Activated CD4-positive, CD25-positive, alpha-beta regulatory T cell treated with anti-CD3 and anti-CD28 coated beads, Interleukin-2, amount 50 U/mL, for 24 hours (primary cell): ENCODE measurements around the gene TEX2.

Source experiments
- ATAC-seq, 2 donors: fragments of 150-1000 bp; cut with Tn5 transposase; one replicate each; pipeline ENCODE4 v1.10.0; 2021; ENCODE audit warnings: mild to moderate bottlenecking in 1 of 2, moderate library complexity in 1 of 2

Gene TEX2

DNA sequence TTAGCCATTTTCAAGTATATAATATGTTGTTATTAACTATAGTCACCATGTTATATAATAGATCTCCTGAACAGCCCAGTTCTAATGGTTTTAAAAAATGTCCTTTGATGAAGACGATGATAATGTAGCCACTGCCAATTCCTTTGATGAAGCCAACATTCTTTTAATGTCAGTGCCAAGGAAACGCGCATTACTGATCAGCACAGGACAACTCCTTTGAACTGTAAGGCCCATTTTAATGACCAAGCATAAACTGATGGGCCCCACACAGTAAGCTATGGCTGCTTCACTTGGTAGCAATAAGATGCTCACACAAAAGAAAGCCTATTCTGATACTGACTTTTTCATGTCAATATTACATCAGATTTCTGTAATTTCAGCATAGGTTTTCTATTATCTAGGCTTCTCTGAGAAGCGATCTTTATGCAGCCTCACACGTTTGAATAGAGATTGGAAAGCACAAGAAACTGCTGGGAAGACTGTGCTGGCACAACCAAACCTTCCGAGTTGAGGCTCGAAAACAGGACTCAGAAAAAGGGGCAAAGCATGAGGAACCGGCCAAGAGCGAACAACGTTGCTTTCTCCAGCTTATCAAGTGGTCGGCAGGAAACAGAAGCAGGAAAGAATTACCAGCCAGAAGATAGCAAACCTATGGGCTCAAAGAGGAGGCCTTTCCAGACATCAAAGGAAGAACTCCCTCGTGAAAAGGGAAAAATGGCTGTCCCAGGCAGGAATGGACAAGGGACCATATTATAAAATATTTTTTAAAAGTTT is 152.5 kb downstream of the TEX2 start:
- no peak for ATAC-seq

DNA sequence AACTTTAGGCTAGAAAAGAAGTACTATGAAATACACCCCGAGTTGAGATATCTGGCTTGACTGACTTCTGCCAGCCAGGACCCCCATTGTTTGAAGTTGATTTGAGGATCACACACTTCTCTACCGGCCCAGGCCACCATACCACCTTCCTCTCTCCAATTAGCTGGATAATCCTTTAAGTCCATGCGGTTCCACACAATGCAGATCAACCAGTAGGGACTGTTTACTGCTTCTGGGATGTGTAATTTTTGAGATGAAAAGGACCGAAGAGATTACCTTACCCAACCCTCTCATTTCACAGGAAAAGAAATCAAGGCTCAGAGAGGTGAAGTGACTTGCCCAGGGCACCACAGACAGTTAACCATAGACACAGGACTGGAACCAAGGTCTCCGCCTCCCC is 153.7 kb downstream of the TEX2 start:
- no peak for ATAC-seq

DNA sequence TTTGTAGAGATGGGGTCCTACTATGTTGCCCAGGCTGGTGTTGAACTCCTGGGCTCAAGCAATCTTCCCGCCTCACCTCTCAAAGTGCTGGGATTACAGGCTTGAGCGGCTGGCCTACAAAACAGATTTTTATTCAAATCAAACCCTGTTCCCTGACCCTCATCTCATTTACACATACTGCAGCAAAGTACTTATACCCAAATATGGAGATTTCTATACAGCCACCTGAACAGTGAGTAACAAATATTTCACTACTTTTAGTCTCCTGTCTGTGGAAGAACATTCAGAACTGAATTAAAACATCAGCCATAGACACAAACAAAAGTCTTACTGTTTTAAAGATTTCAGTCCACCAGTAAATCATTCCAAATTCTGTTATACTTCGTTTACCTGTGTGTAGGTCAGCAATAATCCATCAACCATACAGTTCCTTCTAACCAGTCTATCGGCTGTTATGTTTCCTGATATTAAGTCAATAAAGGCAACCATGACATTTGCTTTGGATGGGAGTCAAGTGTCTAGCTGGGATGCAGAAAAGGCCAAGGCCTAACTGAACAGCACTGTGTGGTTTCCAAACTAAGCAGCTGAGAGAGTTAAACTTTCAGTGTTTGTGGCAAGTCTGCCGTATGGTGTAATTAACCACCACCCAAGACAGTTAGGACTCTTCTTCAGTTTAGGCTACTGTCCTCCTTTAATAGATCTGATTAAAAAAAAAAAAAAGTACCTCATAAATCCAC is 155.4 kb downstream of the TEX2 start:
- ATAC-seq: no peak

DNA sequence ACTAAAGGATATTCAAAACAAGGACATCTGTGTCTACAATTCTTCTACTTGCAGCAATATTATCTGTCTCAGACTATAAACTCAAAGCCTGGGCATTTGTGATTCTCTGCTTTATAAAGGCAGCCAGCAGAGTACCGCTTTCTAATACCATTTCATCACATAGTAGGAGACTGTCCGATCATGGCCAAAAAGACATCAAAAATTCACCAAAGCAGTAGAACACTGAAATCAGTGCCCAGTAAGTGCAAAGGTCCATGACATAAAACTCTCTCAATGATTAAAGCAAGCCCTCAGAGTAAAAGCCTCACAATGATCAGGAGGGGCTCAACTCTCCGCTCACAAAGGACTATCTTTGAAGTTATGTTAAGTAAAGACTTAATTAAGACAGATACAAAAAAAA is 156.1 kb downstream of the TEX2 start:
- no peak for ATAC-seq

DNA sequence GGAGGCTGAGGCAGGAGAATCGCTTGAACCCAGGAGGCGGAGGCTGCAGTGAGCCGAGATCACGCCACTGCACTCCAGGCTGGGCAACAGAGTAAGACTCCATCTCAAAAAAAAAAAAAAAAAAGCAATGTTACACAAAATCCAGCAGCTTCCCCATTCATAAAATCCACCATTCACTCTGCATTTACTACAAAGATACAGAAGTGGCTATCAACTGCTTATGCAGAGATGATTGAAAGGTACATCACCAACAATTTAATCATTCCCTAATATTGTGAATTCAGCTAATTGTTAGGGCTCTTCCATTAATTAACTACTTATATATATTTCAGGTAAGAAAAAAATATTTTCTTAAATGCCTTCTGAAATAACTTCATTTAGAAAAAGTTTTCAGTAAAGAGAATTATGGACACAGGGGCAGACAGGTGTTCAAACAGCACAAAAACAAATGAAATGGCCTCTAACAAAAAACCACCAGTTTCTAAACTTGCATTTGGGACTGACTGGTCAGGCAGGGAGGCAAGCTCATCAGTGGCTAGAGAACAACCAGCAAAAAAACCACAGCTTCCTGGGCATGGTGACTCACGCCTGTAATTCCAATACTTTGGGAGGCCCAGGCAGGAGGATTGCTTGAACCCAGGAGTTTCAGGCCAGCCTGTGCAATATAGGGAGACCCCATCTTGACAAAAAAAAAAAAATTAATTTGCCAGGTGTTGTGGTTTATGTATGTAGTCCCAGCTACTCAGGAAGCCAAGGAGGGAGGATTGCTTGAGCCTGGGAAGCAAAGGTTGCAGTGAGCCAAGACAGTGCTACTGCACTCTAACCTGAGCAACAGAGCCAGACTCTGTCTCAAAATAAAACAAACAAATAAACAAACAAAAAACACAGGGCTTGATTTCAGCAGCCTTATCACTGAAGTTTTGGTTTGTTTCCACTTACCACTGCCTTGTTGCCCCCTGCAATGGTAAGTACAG is 159.4 kb downstream of the TEX2 start:
- no peak for ATAC-seq

DNA sequence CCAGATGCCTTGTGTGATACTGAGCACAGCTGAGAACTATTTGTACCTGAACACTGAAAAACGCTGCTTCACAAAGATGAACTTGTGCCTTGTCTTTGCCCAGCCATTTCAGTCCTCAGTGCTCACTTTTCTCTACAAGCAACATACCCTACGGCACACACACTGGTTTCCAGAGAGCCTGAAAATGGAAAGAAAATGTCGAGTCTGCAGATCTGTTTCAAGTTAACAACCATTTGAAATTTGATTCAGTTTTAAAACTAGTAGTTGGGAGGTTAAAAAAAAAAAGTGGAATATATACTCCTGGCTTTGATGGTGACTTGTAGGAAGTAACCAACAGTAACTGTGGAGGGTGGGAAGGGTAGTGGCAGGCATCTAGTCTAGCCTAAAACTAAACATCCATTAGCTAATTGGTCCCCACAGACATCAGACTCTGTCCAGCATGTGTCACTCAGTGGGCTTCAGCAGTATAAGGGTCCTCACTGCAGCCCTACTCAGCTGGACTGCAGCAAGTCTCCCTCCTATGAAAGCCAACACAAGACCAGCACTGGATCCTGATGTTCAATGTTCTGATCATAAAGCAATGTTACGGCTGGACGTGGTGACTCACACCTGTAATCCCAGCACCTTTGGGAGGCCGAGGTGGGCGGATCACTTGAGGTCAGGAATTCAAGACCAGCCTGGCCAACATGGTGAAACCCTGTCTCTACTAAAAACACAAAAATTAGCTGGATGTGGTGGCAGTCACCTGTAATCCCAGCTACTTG is 160.3 kb downstream of the TEX2 start:
- no peak for ATAC-seq

DNA sequence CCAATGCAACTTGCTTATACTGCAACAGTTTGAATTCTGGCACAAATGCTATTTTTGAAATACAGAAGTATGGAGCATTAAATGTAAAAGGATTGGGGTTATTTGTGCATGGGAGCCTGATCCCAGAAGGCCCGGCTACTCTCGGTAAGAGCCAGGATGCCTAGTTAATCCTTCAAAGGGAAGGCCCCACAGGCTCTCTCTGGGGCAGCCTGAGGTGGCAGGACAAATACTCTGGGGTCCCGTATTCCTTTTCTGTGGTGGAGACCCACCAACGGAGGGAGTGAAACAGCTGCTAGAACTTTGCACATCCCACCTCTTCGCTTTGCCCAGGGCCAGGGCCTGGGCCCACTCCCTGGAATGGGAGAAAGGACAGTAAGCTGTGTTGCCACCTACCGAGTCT is 163.5 kb downstream of the TEX2 start:
- ATAC-seq: no peak
